ENCODE data around the gene CDC25C. TPM values are rescaled to one million over a fixed set of nuclear protein-coding genes. Genes with fewer than 3 reads are reported as not detected.
A peak's percentile ranks its signal among the peaks of the same experiment; 100 is the strongest.

Gene CDC25C
- total and polyA plus RNA-seq, 9 of the 15 experiments (the other 6 are each of a cell fraction or from before 2014, with no cell fraction given) = 19.1 to 63.7 (median 31.9) TPM

DNA sequence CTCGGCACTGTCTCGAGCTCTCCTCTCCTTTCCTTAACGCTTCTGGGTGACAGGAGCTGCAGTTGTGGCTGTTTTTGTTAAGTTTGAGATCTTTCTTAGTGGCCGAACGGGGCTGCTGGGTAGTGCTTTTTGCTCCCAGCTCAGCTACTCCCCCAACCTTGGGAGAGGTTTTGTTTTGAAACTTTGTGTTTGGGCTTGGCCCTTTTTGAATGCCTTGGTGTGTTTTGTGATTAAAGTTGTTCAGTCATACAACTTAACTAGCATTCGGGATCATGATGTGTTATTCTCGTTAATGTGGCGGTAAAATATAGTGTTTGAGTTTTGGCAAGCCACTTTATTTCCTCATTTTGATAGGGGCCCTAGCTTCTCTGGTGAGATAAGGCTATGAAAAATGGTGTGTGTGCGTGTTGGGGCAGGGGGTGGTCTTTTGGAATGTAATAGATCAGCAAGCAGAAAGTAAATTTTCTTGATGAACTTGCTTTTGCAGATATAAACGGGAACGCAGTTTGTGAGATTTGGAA is 22.0 kb upstream of the CDC25C start (continued):
- TF ChIP-seq, protein P1, sequence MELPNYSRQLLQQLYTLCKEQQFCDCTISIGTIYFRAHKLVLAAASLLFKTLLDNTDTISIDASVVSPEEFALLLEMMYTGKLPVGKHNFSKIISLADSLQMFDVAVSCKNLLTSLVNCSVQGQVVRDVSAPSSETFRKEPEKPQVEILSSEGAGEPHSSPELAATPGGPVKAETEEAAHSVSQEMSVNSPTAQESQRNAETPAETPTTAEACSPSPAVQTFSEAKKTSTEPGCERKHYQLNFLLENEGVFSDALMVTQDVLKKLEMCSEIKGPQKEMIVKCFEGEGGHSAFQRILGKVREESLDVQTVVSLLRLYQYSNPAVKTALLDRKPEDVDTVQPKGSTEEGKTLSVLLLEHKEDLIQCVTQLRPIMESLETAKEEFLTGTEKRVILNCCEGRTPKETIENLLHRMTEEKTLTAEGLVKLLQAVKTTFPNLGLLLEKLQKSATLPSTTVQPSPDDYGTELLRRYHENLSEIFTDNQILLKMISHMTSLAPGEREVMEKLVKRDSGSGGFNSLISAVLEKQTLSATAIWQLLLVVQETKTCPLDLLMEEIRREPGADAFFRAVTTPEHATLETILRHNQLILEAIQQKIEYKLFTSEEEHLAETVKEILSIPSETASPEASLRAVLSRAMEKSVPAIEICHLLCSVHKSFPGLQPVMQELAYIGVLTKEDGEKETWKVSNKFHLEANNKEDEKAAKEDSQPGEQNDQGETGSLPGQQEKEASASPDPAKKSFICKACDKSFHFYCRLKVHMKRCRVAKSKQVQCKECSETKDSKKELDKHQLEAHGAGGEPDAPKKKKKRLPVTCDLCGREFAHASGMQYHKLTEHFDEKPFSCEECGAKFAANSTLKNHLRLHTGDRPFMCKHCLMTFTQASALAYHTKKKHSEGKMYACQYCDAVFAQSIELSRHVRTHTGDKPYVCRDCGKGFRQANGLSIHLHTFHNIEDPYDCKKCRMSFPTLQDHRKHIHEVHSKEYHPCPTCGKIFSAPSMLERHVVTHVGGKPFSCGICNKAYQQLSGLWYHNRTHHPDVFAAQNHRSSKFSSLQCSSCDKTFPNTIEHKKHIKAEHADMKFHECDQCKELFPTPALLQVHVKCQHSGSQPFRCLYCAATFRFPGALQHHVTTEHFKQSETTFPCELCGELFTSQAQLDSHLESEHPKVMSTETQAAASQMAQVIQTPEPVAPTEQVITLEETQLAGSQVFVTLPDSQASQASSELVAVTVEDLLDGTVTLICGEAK (IDR thresholded peaks at IDR 0.05) = 0 out of 2 replicates have a peak, but pooled peaks have one; percentile 39
- TF ChIP-seq, protein P1 (CRISPR knock-in tag; IDR thresholded peaks at IDR 0.05) = no peak
- TF ChIP-seq SMARCC2 (IDR thresholded peaks at IDR 0.05; ENCODE audit: low read depth) (peak; percentile 37; the same call in 1 of the 2 replicates), HDAC2 (IDR thresholded peaks at IDR 0.05) (0 out of 2 replicates have a peak, but pooled peaks have one; percentile 10), ARID1B (IDR thresholded peaks at IDR 0.05) (peak; percentile 38; the same call in 1 of the 2 replicates), ZNF217 (CRISPR knock-in tag; IDR thresholded peaks at IDR 0.05) (no peak), KAT8 (IDR thresholded peaks at IDR 0.05; ENCODE audit: low read depth) (no peak)
- TF ChIP-seq, protein P2, sequence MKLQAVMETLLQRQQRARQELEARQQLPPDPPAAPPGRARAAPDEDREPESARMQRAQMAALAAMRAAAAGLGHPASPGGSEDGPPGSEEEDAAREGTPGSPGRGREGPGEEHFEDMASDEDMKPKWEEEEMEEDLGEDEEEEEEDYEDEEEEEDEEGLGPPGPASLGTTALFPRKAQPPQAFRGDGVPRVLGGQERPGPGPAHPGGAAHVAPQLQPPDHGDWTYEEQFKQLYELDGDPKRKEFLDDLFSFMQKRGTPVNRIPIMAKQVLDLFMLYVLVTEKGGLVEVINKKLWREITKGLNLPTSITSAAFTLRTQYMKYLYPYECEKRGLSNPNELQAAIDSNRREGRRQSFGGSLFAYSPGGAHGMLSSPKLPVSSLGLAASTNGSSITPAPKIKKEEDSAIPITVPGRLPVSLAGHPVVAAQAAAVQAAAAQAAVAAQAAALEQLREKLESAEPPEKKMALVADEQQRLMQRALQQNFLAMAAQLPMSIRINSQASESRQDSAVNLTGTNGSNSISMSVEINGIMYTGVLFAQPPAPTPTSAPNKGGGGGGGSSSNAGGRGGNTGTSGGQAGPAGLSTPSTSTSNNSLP (IDR thresholded peaks at IDR 0.05; ENCODE audit: borderline replicate concordance, low read depth, low read length) = peak; percentile 47; the same call in 1 of the 2 replicates
- TF ChIP-seq, protein P3, sequence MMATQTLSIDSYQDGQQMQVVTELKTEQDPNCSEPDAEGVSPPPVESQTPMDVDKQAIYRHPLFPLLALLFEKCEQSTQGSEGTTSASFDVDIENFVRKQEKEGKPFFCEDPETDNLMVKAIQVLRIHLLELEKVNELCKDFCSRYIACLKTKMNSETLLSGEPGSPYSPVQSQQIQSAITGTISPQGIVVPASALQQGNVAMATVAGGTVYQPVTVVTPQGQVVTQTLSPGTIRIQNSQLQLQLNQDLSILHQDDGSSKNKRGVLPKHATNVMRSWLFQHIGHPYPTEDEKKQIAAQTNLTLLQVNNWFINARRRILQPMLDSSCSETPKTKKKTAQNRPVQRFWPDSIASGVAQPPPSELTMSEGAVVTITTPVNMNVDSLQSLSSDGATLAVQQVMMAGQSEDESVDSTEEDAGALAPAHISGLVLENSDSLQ (IDR thresholded peaks at IDR 0.05) = 0 out of 2 replicates have a peak, but pooled peaks have one; percentile 14

All from K562 (cell line).